Daoy (cell line): ENCODE results near the gene SLC8B1. TPM values are rescaled to one million over a fixed set of nuclear protein-coding genes. Genes with fewer than 3 reads are reported as not detected.
A peak's percentile ranks its signal among the peaks of the same experiment; 100 is the strongest.
"Not testable (repeated sequence)": the region's sequence is repeated elsewhere in the genome, so short reads cannot be mapped to it uniquely, and the experiment has no call there.

Experiments
- DNase-seq: peaks from one replicate; pipeline ENCODE4 v3.0.0-alpha.2; 2015; ENCODE audit warnings: low read depth
- total RNA-seq: library from RNA; depleted of rRNA; stranded (reverse); fragments of >200 nt; shearing (Covaris generic); gene quantifications from 2 replicates; pipeline ENCODE4 v1.2.3, GENCODE V29; 2014

SLC8B1 gene
- total RNA-seq, 1 experiment from 2014 or later: 13.4 TPM

DNA sequence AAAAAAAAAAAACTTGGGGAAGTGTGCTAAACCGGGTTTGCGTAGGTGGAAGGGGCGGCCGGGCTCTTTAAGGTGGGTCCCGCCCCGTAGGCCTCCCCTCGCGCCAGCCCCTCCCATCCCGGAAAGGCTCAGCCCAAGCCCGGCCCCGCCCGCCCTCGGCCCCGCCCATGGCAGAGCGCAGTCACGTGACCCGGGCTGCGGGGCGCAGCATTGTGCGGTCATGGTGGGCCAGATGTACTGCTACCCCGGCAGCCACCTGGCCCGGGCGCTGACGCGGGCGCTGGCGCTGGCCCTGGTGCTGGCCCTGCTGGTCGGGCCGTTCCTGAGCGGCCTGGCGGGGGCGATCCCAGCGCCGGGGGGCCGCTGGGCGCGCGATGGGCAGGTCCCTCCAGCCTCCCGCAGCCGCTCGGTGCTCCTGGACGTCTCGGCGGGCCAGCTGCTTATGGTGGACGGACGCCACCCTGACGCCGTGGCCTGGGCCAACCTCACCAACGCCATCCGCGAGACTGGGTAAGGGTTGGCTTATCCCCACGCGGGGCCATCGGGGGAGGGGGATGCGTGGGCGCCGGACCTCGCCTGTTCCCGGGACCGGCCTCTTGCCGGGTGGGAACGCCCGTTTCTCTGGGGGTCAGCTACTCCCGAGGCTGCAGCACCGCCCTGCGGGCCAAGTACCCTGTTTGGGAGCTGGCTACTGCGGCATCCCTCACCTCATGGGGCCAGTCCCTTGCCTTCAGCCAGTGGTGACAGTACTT, 23.6 kb upstream of the SLC8B1 start, which contains the start of gene PLBD2:
Gene PLBD2, plus strand, starts transcription at position 207 of the 752 bp plus-strand sequence. Its CDS starts 14 bp downstream, at position 221.
- peak; percentile 97 for DNase-seq

DNA sequence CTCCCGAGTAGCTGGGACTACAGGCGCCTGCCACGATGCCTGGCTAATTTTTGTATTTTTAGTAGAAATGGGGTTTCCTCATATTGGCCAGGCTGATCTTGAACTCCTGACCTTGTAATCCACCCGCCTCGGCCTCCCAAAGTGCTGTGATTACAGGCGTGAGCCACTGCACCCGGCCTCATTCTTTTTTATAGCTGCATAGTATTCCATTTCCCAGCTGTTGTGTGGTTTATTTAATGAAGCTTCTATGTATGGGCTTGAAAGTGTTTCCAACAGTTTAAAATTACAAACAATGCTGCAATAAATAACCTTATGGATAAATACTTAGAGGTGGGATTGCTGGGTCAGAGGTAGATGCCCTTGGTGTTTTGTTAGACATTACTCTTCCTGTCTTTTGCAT, 19.3 kb upstream of the SLC8B1 start:
- not testable (repeated sequence) for DNase-seq

DNA sequence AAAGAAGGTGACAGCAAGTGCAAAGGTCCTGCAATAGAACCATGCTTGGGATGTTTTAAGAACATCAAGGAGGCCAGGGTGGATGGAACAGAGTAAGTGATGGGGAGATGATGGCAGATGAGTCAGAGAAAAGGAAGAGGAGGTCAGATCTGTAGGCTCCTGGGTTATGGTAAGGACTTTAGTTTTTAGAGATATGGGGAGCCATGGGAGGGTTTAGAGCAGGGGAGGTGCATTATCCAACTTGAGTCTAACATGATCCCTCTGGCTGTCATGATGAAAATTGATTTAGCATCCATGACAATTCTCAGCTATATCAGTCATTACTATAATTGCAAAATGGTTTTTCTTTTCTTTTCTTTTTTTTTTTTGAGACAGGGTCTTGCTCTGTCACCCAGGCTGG, 16.2 kb upstream of the SLC8B1 start:
- no peak for DNase-seq

DNA sequence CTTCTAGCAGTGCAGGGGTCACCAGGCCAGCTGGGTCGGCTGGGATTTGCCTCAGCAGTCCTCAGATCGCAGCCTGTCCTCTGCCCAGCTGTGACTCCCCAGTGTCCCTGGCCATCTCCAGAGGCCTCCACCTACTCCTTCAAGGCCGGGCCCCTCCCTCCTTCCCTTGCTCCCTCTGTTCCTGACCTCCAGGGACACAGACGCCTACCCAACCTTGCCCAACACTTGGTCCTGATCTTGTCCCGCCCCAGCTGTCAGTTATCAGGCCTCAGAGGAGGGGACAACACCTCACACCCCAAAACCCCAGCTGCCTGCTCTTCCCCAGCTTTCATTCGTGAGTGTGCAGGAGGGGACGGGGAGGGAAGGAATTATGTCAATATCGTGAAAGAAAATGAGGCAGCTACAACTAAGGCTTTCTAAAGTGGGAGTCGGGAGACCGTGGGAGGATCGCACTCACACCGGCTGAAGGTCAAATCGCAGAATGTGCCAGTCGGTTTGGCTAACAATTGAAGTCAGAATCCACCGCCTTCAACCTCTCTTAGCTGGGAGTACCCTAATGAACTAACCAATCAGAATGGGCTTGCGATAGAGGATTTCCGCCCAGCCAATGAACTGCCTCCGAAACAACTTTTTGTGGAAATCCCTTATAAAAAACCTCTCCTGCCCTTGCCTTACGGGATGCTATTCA, 14.1 kb upstream of the SLC8B1 start:
- no peak for DNase-seq

DNA sequence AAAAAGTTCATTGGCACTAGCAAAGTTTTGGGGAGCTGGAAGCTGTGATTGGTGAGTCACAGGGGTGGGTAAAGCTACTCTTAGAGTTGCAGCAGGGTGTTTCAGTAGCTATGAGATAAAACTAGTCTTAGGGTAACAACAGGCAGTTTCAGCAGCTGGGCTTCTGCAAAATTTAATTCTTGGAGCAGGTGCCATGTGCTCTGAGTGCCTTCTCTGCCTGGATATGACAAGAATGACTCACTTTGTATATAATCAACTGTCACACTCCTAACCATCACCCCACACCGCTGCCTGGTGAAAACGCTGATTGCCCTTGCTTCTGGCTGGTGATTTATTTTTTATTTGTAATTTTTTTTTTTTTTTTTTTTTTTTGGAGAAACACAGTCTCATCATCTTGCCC, 13.0 kb upstream of the SLC8B1 start:
- no peak for DNase-seq

DNA sequence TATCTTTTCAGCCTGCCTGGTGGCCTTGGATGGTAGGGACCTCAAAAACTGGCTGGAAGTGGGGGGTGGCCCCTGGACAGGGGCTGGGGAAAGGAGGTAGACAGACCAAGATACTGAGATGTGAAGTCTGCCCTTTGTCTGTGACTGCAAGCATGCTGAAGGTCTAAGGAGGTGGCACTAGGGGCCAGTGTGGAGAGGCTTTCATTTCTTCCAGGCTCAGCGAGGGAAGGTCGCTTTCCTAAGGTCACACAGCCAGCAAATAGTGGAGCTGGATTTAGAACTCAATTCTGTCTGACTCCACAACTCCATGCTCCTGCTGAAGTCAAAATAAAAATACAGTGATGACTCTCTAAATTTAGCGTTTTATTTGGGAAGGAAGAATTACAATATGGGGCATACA, 12.2 kb upstream of the SLC8B1 start:
- DNase-seq: no peak

DNA sequence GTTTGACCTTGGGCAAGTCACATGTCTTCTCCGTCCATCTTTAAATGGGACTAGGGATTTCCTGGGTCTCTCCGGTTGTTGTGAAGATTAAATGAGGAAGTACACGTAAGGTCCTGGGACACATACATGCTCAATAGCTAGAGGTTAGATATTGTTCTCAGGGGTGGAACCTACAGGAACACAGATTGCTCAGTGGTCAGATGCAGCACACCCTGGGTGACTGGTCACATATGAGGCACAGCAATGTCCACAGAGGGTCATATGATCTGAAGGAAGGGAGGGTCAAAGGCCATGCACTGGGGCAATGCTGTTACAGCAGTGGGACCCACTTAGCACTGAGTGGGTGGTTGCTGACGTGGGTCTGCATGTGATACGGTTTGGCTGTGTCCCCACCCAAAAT, 11.4 kb upstream of the SLC8B1 start:
- DNase-seq: no peak

DNA sequence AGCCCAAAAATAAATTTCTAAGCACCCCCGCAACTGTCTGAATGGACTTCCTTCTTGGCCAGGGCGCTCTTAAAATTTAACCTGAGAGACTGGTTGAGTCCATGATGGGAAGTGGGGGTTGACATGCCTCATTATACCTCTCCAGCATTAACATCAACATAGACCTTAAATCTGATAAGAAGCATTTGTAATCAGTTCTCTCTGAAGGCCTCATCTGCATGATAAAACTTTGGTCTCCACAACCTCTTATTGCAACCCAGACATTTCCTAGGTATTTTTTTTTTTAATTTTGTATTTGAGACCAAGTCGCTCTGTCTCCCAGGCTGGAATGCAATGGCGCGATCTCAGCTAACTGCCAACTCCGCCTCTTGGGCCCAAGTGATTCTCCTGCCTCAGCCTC, 10.4 kb upstream of the SLC8B1 start:
- DNase-seq: no peak

DNA sequence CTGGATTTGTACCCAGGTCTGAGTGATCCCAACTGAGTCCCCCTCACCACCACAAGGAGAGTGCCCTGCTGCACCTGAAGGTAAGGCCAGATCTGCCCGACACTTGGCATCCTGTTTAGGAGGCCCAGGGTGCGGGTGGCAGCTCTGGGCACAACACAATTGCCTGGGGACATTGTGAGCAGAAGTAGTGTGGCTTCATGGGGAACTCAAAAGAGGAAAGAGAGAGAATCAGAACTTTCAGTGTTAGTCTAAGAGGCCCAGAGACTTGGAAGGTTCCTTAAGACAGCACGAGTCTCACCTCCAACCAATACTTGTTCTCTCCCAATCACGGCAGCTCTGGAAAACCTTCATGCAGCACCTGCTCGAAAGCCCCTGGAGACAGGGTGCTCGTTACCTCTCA, 6.6 kb upstream of the SLC8B1 start:
- DNase-seq: no peak

DNA sequence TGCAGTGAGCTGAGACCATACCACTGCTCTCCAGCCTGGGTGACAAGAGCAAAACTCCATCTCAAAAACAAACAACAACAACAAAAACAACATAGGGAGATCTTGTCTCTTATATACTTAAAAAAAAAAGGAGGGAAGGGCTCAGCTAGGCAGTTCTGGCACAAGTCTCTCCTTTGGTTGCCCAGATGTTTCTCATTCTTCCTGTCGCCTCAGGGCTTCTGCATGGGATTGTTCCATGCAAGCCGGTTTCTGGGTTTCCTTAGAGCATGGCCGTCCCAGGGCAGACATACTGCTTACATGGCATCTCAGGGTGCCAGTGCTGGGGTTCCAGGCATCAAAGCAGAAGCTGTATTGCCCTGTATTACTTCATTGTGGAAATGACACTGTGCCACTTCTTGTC, 5.2 kb upstream of the SLC8B1 start:
- no peak for DNase-seq

DNA sequence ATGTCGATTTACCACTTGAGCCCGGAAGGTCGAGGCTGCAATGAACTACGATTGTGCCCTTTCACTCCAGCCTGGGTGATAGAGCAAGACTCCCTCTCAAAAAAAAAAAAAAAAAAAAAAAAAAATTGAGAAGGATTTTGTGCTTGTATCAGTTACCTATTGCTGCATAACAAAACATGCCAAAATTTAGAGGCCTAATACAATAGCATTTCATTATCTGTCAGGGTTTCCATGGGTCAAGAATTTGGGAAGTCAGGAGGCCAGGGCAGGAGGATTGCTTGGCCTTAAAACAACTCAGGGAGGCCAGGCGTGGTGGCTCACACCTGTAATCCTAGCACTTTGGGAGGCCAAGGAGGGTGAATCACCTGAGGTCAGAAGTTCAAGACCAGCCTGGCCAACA, 4.6 kb upstream of the SLC8B1 start:
- DNase-seq: no peak

DNA sequence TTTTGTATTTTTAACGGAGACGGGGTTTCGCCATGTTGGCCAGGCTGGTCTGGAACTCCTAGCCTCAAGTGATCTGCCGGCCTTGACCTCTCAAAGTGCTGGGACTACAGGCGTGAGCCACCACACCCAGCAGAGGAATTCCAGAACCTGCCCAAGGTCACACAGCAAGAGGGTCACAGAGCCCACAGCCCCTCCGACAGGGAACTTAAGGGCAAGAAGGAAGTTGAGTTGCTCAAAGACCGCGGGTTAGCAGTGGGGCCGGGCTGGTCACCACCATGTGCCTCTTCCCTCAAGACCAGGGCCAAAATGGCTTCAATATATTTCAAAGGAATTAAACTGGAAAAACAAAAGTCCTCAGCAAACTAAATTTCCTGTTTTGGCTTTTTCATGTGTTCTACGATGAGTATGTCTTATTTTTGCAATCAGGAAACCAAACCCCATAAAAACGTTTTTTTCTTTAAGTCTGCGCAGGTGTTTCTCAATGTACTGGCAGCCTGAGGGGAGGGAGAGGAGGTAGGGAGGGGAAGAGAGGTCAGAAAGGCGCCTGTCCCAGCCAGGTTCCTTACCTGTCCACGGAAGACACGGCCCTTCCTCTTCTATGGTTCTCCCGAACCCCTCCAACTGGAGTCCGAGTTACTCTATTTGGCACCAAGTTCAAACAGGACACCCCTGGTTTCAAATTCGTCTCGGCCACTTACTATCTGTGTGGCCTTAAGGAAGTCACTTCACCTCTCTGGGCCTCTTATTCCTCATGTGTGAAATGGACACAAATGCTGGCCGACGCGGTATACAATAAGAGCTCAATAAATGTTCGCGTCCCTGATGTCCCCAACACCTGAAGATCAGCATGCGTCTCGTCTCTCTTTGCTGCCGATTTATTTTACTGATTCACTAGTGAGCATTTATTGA, 778 bp downstream of the SLC8B1 start:
- no peak for DNase-seq

DNA sequence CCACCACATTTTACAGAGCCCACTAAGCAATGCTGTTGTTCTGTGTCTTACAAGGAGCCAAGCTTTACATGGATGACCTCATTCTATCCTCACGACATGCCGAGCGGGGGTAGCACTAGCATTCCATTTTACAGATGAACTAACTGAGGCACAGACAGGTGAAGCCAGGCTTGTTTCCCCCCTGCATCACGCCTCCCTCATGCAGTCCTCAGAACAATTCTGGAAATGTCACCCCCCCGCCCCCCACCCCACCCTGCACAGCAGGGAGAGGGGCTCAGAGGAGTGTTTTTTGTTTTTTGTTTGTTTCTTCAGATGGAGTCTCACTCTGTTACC, 1.5 kb downstream of the SLC8B1 start:
- DNase-seq: no peak

DNA sequence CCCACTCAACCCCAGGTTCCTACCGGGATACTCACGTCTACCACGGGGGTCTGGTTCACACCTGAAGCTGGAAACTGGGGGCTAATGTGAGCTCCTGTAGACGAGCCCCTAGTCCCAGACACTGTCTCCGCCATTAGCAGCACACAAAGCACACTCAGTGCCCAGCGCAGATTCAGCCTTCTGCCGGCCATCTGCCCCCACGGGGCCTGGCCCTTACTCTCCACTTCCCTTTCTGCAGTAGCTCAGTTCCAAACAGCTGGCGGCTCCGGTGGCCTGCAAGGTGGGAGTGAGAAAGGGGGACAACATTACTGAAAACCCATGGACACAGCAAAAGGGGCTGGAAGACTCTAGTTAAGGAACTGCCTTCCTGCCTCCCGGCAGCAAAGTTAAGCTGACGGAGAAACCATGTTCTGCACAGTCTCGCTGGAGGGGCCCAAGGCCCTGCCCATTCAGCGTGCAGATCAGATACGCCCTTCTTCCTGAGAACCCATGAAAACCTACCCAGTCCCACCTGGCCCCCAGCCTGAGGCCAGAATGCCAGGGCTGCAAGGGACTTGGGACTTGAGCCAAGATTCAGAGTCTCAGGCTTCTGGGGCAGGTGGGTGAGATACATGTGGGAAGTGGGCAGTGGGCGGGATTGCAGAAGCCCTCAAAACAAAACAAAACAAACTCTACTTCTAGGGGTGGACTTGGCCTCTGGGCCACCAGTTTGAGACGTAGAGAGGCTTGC, 2.1 kb downstream of the SLC8B1 start:
- DNase-seq: no peak

DNA sequence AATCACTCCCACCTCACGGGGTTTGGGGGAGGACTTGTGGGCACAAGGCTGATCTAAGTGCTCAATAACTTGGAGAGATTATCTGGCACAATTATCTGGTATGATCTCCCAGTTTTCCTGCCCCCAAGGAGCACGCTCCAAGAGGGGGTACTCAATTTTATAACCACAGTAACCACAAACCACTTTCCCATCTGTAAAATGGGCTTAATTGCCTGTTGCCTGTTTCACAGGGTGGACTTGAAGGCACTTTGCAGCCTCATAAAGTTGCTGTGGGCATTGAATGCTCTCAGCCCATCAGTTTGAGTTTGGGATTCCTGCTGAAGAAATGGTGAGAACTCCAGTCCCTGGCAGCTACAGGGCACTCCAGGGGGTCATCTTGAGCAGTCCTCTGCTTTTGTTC, 4.4 kb downstream of the SLC8B1 start:
- no peak for DNase-seq

DNA sequence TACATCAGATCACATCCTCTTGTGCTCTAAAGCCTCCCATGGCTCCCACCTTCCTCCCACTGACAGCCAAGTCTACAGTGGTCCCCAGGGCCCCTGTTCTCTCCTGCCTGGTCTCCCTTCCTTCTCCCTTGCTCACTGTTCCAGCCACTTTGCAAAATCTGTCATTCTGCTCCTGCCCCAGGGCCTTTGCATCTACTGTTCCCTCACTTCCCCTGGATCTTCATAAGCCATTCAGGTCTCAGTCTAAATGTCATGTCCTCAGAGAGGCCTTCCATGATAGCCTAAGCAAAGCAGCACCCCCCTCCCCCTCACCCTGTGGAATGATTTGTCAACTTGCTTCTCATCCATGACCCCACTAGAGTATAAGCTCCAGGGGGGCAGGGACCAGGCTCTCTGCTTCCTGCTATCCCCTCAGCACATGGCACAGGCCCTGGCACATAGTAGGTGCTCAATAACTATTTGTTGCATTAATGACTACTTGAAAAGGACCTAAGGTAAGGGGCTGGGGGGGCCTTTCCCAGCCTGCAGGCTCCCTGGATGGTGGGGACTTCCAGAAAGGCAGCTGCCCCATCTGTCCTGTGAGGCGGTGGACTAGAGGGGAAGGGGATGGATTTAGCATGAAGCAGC, 5.0 kb downstream of the SLC8B1 start:
- DNase-seq: no peak

DNA sequence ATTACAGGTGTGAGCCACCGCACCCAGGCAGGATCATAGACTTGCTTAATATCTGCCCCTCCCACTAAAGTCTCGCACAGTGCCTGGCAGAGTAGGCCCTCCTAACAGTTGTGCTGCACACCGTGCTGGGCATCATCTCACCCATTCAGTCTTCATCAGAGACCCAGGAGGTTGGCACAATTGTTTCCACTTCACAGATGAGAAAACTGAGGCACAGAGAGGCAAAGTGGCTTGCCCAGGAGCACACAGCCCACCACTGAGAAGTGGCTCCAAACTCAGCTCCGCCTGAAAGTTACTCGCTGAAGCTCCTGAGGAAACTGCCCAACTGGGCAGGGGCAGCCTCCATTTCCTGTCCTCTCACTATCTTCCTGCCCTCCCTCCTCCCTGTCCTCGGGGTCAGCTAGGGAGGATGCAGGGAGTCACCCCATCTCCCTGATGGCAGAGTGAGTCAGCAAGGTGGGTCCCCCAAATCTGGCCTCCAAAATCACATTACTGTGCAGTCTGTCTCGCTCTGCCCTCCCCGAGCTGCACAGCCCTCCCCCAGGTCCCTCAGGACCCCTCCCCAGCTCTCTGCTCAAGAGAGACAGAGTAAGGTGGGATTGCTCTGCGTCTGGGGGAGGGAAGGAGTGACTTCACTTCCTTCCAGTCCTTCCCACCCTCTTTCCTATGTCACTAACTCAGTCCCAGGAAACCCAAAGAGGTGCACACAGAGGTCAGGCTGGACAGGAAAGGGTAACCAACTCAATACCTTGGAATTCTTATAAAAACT, 5.7 kb downstream of the SLC8B1 start:
- DNase-seq: peak; percentile 33

DNA sequence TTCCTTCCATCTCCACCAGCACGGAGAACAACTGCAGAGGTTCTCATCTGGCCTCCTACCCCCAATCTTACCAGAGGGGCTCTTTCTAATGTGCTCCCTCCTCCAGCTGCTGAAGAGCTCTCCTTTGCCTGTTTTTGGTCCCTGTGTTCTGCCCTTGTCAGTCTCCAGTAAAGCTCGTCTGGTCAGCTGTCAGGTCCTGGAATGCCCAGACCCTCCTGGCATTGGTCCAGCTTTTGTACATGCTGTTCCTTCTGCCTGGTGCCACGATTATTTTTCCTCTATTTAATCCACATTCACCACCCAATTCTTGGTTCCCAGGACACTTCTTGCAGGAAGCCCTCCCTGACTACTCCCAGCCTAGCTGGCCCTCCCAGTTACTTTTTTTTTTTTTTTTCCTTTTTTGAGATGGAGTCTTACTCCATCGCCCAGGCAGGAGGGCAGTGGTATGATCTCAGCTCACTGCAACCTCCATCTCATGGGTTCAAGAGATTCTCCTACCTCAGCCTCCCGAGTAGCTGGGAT, 6.5 kb downstream of the SLC8B1 start:
- DNase-seq: no peak

DNA sequence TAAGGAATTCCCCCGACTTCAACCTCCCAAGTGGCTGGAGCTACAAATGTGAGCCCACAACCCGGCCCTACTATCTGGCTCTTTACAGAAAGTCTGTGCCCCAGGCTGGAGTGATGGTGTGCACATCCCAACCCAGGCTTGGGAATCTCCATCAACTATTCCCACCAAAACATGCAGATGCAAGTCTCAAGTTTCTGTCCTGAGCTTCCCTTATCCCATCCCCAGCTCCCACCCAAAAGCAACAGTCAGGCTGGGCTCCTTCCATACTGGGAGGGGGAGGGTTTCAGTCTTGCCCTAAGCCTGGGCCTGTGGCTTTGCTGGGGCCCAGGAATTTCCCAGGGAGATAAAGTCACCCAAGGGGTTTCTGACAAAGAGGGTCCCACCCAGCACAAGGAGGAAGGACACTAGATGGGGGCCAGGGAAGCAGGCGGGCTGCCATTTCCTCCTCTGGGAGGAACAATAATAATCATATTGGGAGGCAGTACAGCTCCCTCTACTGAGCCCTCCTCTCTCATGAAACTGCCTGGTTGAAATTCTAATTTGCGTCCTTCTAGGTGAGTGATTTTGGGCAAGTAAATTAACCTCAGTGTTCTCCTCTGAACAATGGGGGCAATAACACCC, 8.0 kb downstream of the SLC8B1 start:
- no peak for DNase-seq

DNA sequence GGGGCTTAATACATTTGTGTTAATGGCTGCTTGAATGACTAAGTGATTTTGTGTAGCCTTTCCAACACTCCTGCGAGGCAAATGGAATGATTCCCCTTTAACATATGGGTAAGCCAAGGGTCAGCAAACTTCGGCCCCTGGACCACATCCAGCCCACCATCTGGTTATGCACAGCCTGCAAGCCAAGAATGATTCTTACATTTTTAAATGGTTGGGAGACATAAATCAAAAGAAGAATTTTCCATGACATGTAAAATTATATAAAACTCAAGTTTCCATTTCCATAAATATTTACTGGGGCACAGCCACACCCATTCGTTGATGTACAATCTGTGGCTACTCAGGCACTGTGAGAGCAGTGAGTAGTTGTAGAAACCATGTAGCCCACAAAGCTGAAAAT, 9.0 kb downstream of the SLC8B1 start:
- no peak for DNase-seq
